GM10266 (cell line): ENCODE measurements around the gene NEK6.

Experiments used
- DNase-seq: peaks from one replicate; pipeline ENCODE4 v3.0.0; 2012; ENCODE audit errors: extremely low spot score
- CTCF ChIP-seq: IDR thresholded peaks from 2 replicates; pipeline ENCODE4 v1.5.1; 2012; ENCODE audit warnings: mild to moderate bottlenecking, low read depth; ENCODE audit not compliant: control insufficient read depth, insufficient read depth; ENCODE audit errors: missing control alignments

Gene NEK6

GRCh38 chr9:124306098-124306735 lies 48.5 kb downstream of the NEK6 start:
- no peak for DNase-seq
- no peak for TF ChIP-seq CTCF

- TF ChIP-seq CTCF = no peak
- no peak for DNase-seq
These were observed 49.8 kb downstream of the NEK6 start for GRCh38 chr9:124307379-124308030.

- no peak for TF ChIP-seq CTCF
- DNase-seq = no peak
These were observed 51.1 kb downstream of the NEK6 start for GRCh38 chr9:124308606-124309491.

GRCh38 chr9:124309667-124310084 lies 51.9 kb downstream of the NEK6 start:
- no peak for TF ChIP-seq CTCF
- DNase-seq = no peak

- DNase-seq = no peak
These were observed 53.5 kb downstream of the NEK6 start for GRCh38 chr9:124311283-124311682.

GRCh38 chr9:124312290-124313265 lies 54.8 kb downstream of the NEK6 start:
- no peak for DNase-seq
- TF ChIP-seq CTCF = no peak

More at GRCh38 chr9:124311283-124311682, 53.5 kb downstream of the NEK6 start:
- no peak for TF ChIP-seq CTCF
